Central memory CD4-positive, alpha-beta T cell (primary cell): Measurements from ENCODE around the gene ZFAND5.

Experiments used
- DNase-seq: peaks from one replicate; pipeline ENCODE4 v3.0.0; 2022
- total RNA-seq, 3 experiments: gene quantifications; one replicate each; lab custom pipeline; 2026; lab: John Stamatoyannopoulos, UW

Gene ZFAND5
- total RNA-seq = 230 to 761 (median 293) reads per million in 3 experiments

GRCh38 chr9:72364679-72365524 is at the start of gene ZFAND5:
Gene ZFAND5 (minus strand): TSS chr9:72365208. CDS start chr9:72360778, 4,430 bp downstream.
- peak; percentile 91 for DNase-seq

GRCh38 chr9:72412483-72413040 is 47.6 kb upstream of the ZFAND5 start:
- DNase-seq = no peak

- DNase-seq = no peak
These were observed 45.2 kb upstream of the ZFAND5 start for GRCh38 chr9:72410214-72410613.

- no peak for DNase-seq
These were observed 42.1 kb upstream of the ZFAND5 start for GRCh38 chr9:72407114-72407513.

GRCh38 chr9:72402744-72403143 is 37.7 kb upstream of the ZFAND5 start:
- DNase-seq = no peak

GRCh38 chr9:72401396-72401795 is 36.4 kb upstream of the ZFAND5 start:
- DNase-seq = no peak

GRCh38 chr9:72400866-72401265 is 35.9 kb upstream of the ZFAND5 start:
- no peak for DNase-seq

- no peak for DNase-seq
These were observed 34.4 kb upstream of the ZFAND5 start for GRCh38 chr9:72399391-72399790.

- DNase-seq = no peak
These were observed 31.5 kb upstream of the ZFAND5 start for GRCh38 chr9:72396247-72397091.

GRCh38 chr9:72394066-72394465 is 29.1 kb upstream of the ZFAND5 start:
- no peak for DNase-seq

GRCh38 chr9:72390907-72391306 is 25.9 kb upstream of the ZFAND5 start:
- DNase-seq = no peak

- DNase-seq = no peak
These were observed 21.2 kb upstream of the ZFAND5 start for GRCh38 chr9:72386186-72386585.

- DNase-seq = no peak
These were observed 19.9 kb upstream of the ZFAND5 start for GRCh38 chr9:72384710-72385485.

- DNase-seq = no peak
These were observed 19.1 kb upstream of the ZFAND5 start for GRCh38 chr9:72383978-72384709.

GRCh38 chr9:72382405-72382804 is 17.4 kb upstream of the ZFAND5 start:
- DNase-seq = no peak

GRCh38 chr9:72377041-72377440 is 12.0 kb upstream of the ZFAND5 start:
- DNase-seq = no peak

GRCh38 chr9:72371151-72371550 is 6.1 kb upstream of the ZFAND5 start:
- no peak for DNase-seq

GRCh38 chr9:72365525-72366256 is 683 bp upstream of the ZFAND5 start:
- peak; percentile 56 for DNase-seq

- DNase-seq = peak; percentile 75
These were observed 915 bp downstream of the ZFAND5 start for GRCh38 chr9:72363908-72364678.

- DNase-seq = no peak
These were observed 1.8 kb downstream of the ZFAND5 start for GRCh38 chr9:72363236-72363635.
